ENCODE measurements around the gene NR3C1.

NR3C1 gene
- total RNA-seq: 191 to 271 (median 206) reads per million in 3 donors

DNA sequence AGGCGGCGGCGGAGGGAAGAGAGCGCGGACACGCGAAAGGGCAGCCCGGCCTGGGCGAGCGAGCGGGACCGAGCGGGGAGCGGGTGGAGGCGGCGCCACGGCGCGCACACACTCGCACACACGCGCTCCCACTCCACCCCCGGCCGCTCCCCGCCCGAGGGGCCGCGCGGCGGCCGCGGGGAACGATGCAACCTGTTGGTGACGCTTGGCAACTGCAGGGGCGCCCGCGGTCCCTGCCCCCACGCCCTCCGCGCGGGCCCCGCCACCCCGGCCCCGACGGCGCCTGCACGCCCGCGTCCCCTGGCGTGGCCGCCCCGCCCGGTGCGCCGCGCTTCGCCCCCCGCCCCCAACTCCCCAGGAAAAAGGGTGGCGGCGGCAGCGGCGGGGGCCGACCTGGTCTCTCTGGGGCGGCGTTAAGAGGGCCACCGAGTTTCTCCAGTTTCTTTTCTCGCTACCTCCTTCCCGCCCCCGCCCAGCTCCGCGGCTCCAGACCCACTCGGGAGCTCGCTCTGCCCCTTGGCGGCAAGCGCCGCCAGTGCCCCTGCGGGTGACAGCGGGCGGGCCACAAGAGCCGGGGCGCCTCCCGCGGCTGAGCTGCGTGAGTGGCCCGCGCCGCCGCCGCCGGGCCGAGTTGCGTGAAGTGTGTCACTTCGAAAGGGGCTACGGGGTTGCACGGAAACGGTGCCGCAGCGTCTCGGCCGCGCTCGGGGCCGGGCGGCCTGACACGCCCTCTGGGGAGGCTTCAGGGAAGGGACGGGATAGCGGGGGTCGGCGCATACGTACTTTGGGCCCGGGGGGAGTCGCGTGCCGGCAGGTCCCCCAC lies at the start of gene NR3C1:
TSS of gene NR3C1 (minus strand) at position 94 of the 823 bp plus-strand sequence. CDS start 2,847 bp downstream, outside the sequence.
- H3K27ac ChIP-seq (ENCODE audit: insufficient read depth, low read length, poor library complexity, severe bottlenecking): peak within 1 kb of the TSS; percentile 95
- no peaks in the 10 kb centered on the region for H3K27me3 ChIP-seq (replicated peaks; ENCODE audit: control insufficient read depth, insufficient read depth, low read length, poor library complexity, severe bottlenecking)
- H3K9me3 ChIP-seq (ENCODE audit: control insufficient read depth, low read length): no peaks in the 10 kb centered on the region
- peak; percentile 77 to 82 (median 80) for DNase-seq
- H3K4me3 ChIP-seq (ENCODE audit: insufficient read depth, low read depth, low read length, poor library complexity, severe bottlenecking): peak within 1 kb of the TSS; percentile 96
- H3K4me1 ChIP-seq (ENCODE audit: control insufficient read depth, insufficient read depth, low read length, poor library complexity, severe bottlenecking): peaks cover 16% of the 10 kb centered on the region
- H3K36me3 ChIP-seq (ENCODE audit: control insufficient read depth, insufficient read depth, low read length): peaks cover 9% of the 10 kb centered on the region

DNA sequence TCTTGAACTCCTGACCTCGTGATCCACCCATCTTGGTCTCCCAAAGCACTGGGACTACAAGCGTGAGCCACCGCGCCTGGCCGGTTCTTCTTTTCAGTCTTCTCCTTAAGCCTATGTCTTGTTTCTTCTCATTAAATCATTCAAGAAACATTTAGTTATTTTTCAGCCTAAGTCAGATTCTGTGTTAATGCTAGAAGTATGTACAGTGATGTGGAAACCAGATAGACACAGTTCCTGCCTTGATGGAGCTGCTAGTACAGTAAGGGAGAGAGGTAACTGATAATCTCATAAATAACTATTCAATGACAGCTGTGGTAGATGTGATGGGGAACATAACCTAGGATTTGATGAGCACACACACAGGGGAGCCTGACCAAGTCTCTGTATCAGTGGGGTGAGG lies 46.3 kb upstream of the NR3C1 start:
- Histone ChIP-seq H3K27me3 (replicated peaks; ENCODE audit: control insufficient read depth, insufficient read depth, low read length, poor library complexity, severe bottlenecking) (no peaks in the 10 kb centered on the region), H3K36me3 (ENCODE audit: control insufficient read depth, insufficient read depth, low read length) (no peaks in the 10 kb centered on the region), H3K27ac (ENCODE audit: insufficient read depth, low read length, poor library complexity, severe bottlenecking) (no peak overlapping the region), H3K4me1 (ENCODE audit: control insufficient read depth, insufficient read depth, low read length, poor library complexity, severe bottlenecking) (no peaks in the 10 kb centered on the region), H3K9me3 (ENCODE audit: control insufficient read depth, low read length) (no peaks in the 10 kb centered on the region), H3K4me3 (ENCODE audit: insufficient read depth, low read depth, low read length, poor library complexity, severe bottlenecking) (no peak overlapping the region)
- no peak for DNase-seq

DNA sequence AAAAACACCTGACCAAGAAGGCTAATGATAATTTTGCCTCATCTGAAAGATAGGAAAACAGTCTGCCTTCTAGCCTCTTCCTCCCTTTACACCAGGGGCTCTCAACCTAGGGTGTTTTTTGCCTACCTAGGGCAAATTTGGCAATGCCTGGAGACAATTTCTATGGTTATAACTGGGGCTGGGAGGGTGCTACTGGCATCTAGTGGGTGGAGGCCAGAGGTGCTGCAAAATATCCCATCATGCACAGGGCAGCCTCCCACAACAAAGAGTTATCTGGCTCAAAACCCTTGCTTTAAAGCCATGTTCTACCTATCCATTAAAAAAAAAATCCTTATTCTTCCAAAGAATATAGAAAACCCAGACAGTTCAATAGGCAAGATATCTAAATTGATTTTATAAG lies 45.0 kb upstream of the NR3C1 start:
- H3K4me3 ChIP-seq (ENCODE audit: insufficient read depth, low read depth, low read length, poor library complexity, severe bottlenecking): no peak overlapping the region
- DNase-seq: no peak
- H3K4me1 ChIP-seq (ENCODE audit: control insufficient read depth, insufficient read depth, low read length, poor library complexity, severe bottlenecking): no peaks in the 10 kb centered on the region
- no peaks in the 10 kb centered on the region for H3K9me3 ChIP-seq (ENCODE audit: control insufficient read depth, low read length)
- H3K27ac ChIP-seq (ENCODE audit: insufficient read depth, low read length, poor library complexity, severe bottlenecking): no peak overlapping the region
- H3K36me3 ChIP-seq (ENCODE audit: control insufficient read depth, insufficient read depth, low read length): no peaks in the 10 kb centered on the region
- H3K27me3 ChIP-seq (replicated peaks; ENCODE audit: control insufficient read depth, insufficient read depth, low read length, poor library complexity, severe bottlenecking): no peaks in the 10 kb centered on the region

DNA sequence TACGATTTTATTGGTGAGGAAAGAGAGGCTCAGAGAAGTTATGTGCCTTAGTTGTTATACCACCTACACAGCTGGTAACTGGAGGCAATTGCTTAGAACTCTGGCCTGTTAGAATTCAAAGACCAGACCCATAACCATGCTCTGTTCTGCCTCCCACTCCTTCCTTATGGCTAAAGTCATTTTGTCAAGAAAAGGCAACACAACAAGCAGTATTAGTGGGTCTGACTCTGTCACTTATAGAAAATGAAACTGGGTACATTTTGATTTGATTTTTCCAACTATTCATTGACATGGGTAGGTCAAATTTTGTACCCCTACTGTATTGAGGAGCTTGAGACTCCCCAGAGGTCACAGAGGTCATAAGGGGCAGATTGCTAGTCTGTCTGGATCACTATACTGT lies 44.5 kb upstream of the NR3C1 start:
- H3K27me3 ChIP-seq (replicated peaks; ENCODE audit: control insufficient read depth, insufficient read depth, low read length, poor library complexity, severe bottlenecking): no peaks in the 10 kb centered on the region
- H3K4me1 ChIP-seq (ENCODE audit: control insufficient read depth, insufficient read depth, low read length, poor library complexity, severe bottlenecking): no peaks in the 10 kb centered on the region
- no peaks in the 10 kb centered on the region for H3K9me3 ChIP-seq (ENCODE audit: control insufficient read depth, low read length)
- H3K36me3 ChIP-seq (ENCODE audit: control insufficient read depth, insufficient read depth, low read length): no peaks in the 10 kb centered on the region
- no peak for DNase-seq
- H3K4me3 ChIP-seq (ENCODE audit: insufficient read depth, low read depth, low read length, poor library complexity, severe bottlenecking): no peak overlapping the region
- H3K27ac ChIP-seq (ENCODE audit: insufficient read depth, low read length, poor library complexity, severe bottlenecking): no peak overlapping the region

DNA sequence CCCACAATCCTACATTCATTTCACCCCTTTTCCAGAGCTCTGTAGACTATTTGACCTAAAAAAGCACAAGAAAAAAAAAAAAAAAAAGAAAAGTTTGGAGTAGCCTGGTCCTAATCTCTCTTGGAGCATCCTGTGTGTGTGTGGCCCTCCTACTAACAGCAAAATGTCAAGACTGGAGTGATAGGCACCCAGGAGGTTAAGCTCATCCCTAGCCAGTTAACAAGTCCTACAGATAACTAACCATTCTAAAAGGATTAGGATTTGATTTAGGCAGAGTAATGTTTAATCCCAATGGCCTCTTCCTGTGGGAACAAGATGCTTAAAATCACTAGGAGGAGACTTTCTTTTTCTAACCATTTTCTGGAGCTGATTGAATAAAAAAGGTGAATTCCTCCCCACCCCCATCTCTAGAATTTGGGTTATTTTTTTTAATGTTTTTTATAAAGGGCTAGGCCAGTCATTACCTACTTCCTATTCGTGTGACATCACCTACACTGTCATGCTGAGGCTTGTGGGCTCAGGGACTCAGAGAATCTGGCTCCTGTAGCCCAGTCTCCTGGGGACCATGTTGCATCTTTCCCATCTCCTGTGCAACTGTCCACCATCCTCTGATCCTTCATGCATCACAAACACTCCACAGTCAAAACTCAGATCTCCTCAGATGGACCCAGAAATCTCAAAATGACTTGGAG lies 43.2 kb upstream of the NR3C1 start:
- H3K27ac ChIP-seq (ENCODE audit: insufficient read depth, low read length, poor library complexity, severe bottlenecking): no peak overlapping the region
- H3K4me1 ChIP-seq (ENCODE audit: control insufficient read depth, insufficient read depth, low read length, poor library complexity, severe bottlenecking): no peaks in the 10 kb centered on the region
- no peak overlapping the region for H3K4me3 ChIP-seq (ENCODE audit: insufficient read depth, low read depth, low read length, poor library complexity, severe bottlenecking)
- no peaks in the 10 kb centered on the region for H3K27me3 ChIP-seq (replicated peaks; ENCODE audit: control insufficient read depth, insufficient read depth, low read length, poor library complexity, severe bottlenecking)
- no peaks in the 10 kb centered on the region for H3K36me3 ChIP-seq (ENCODE audit: control insufficient read depth, insufficient read depth, low read length)
- no peaks in the 10 kb centered on the region for H3K9me3 ChIP-seq (ENCODE audit: control insufficient read depth, low read length)
- no peak for DNase-seq

DNA sequence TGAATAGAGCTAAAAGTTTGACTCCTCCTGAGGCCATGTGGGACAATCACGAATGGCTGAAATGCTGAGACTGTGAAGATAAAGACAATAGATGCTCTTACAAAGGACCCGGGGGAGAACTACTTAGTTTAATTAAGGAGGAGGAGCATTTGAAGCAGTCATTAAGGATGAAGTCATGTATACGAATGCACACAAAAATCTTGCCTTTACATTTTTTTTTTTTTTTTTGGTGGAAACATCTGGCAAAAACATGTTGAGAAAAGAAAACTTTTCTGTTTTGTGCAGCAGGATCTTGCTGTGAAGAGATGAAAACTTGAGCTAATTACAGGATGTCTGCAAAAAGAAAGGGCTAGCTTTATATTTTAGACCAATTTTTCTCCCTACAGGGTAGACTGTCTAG lies 42.3 kb upstream of the NR3C1 start:
- H3K4me3 ChIP-seq (ENCODE audit: insufficient read depth, low read depth, low read length, poor library complexity, severe bottlenecking): no peak overlapping the region
- H3K9me3 ChIP-seq (ENCODE audit: control insufficient read depth, low read length): no peaks in the 10 kb centered on the region
- H3K4me1 ChIP-seq (ENCODE audit: control insufficient read depth, insufficient read depth, low read length, poor library complexity, severe bottlenecking): no peaks in the 10 kb centered on the region
- no peaks in the 10 kb centered on the region for H3K27me3 ChIP-seq (replicated peaks; ENCODE audit: control insufficient read depth, insufficient read depth, low read length, poor library complexity, severe bottlenecking)
- no peak for DNase-seq
- H3K36me3 ChIP-seq (ENCODE audit: control insufficient read depth, insufficient read depth, low read length): no peaks in the 10 kb centered on the region
- no peak overlapping the region for H3K27ac ChIP-seq (ENCODE audit: insufficient read depth, low read length, poor library complexity, severe bottlenecking)

DNA sequence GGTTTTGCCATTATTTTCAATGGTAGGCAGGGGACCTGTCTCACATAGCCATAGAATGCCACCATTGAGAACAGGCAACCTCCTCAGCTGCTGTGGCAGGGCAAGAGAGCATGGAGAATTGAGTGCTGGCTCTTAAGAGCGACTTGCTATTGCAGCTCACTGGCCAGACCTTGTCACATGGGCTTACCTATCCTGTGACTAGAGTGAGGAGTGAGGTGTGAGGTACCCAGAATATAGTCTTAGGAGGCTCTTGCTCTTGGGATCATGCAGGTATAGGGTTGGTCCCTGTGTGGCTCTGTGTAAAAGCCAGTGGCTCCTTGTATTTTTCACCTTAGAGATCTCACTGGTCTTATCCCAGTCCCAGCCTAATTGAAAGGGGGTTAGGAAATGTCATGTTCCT lies 39.8 kb upstream of the NR3C1 start:
- Histone ChIP-seq H3K9me3 (ENCODE audit: control insufficient read depth, low read length) (no peaks in the 10 kb centered on the region), H3K27ac (ENCODE audit: insufficient read depth, low read length, poor library complexity, severe bottlenecking) (no peak overlapping the region), H3K36me3 (ENCODE audit: control insufficient read depth, insufficient read depth, low read length) (no peaks in the 10 kb centered on the region), H3K4me3 (ENCODE audit: insufficient read depth, low read depth, low read length, poor library complexity, severe bottlenecking) (no peak overlapping the region), H3K4me1 (ENCODE audit: control insufficient read depth, insufficient read depth, low read length, poor library complexity, severe bottlenecking) (no peaks in the 10 kb centered on the region), H3K27me3 (replicated peaks; ENCODE audit: control insufficient read depth, insufficient read depth, low read length, poor library complexity, severe bottlenecking) (no peaks in the 10 kb centered on the region)
- no peak for DNase-seq

DNA sequence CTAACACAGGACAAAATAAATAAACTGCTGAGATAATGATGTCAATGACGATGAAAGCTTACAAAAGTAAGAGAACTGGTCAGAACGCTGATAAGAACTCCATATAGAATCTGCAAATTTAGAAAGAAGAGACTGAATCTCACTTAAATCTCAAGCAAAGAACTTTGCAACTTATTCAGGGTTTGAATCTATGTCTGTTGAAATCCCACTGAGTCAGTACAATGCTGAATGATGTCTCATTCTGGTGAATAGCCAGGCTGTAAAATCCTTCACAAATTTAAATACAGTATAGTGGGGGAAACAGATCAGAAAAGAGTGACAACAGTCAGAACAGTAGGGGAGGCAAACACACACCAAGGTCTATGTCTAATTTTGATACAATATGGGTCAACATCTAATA lies 38.9 kb upstream of the NR3C1 start:
- Histone ChIP-seq H3K36me3 (ENCODE audit: control insufficient read depth, insufficient read depth, low read length) (no peaks in the 10 kb centered on the region), H3K4me3 (ENCODE audit: insufficient read depth, low read depth, low read length, poor library complexity, severe bottlenecking) (no peak overlapping the region), H3K27me3 (replicated peaks; ENCODE audit: control insufficient read depth, insufficient read depth, low read length, poor library complexity, severe bottlenecking) (no peaks in the 10 kb centered on the region), H3K27ac (ENCODE audit: insufficient read depth, low read length, poor library complexity, severe bottlenecking) (no peak overlapping the region), H3K4me1 (ENCODE audit: control insufficient read depth, insufficient read depth, low read length, poor library complexity, severe bottlenecking) (no peaks in the 10 kb centered on the region), H3K9me3 (ENCODE audit: control insufficient read depth, low read length) (no peaks in the 10 kb centered on the region)
- DNase-seq: no peak

DNA sequence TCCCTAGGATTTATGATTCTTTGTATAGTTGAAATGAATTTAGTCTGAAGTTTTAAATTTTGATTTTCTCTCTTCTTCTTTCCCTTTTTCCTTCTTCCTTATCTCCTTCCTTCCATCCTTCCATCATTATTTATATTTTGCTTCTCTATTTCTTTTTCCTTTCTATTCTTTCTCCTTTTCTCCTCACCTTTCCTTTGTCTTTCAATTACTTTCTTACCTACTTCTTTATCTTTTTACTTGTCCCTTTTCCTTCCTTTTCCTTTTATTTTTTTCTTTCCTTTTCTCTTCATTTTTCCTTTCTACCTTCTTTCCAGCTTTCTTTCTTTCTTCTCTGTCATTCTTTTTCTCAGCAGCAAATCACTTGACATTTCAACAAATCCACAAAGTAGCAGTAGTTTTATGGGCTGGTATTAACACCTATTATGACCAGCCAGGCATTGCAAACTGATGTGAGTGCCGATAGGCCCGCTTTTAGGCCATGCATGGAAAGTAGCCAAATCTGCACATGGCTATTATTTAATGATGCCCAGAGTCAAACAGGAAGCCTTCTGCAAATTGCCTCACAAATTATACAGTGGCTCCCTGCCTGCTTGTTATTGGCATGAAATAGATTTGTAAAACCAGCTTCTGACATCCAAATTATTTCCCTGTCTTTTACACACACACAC lies 37.1 kb upstream of the NR3C1 start:
- H3K9me3 ChIP-seq (ENCODE audit: control insufficient read depth, low read length): no peaks in the 10 kb centered on the region
- peaks cover 4% of the 10 kb centered on the region for H3K4me1 ChIP-seq (ENCODE audit: control insufficient read depth, insufficient read depth, low read length, poor library complexity, severe bottlenecking)
- no peak overlapping the region for H3K27ac ChIP-seq (ENCODE audit: insufficient read depth, low read length, poor library complexity, severe bottlenecking)
- no peaks in the 10 kb centered on the region for H3K27me3 ChIP-seq (replicated peaks; ENCODE audit: control insufficient read depth, insufficient read depth, low read length, poor library complexity, severe bottlenecking)
- no peaks in the 10 kb centered on the region for H3K36me3 ChIP-seq (ENCODE audit: control insufficient read depth, insufficient read depth, low read length)
- DNase-seq: no peak
- H3K4me3 ChIP-seq (ENCODE audit: insufficient read depth, low read depth, low read length, poor library complexity, severe bottlenecking): no peak overlapping the region
